ENCODE results near the gene TNNC1. TPM values are rescaled to one million over a fixed set of nuclear protein-coding genes. Genes with fewer than 3 reads are reported as not detected.

TNNC1 gene
- total RNA-seq, 4 donors from 2014 or later, result 3.0 to 4.4 (median 3.4) TPM; not detected in 1

DNA sequence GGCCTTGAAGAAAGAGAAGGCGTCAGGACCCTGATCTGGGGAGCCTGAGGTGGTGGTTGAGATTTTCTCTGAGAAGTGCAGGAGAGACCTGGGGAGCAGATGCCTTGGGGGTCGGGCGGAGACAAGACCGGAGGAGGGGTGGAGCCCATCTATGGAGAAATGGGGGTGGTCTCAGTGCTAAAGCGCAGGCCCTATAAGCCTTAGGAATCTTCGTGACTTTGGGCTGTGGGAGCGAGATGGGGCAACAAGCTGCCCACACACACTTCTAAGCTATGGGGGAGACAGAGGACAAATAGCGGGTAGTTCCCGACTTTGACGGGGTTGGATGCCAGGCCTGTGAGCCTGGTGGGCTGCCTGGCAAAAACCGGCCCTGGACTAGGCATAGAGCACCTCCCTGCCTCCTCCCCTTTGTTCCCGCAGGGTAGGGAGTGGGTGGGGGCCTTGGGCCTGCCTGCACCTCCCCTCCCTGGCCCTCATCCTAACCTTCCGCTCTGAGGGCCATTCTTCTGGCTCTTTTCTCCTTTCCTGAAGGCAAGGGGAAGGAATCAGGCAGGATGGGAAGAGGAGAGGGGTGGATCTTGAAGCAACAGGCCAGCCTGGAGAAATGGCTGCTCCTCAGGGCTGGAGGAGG lies 2.4 kb upstream of the TNNC1 start:
- intact Hi-C loops (cut with DNase I; ENCODE audit: low total_unique reads), result no loop called here
- Histone ChIP-seq H3K36me3 (no peaks in the 10 kb centered on the region), H3K4me3 (peak overlapping the region; percentile 89 to 97), H3K9me3 (no peaks in the 10 kb centered on the region), H3K27me3 (no peaks in the 10 kb centered on the region), H3K27ac (peak overlapping the region; percentile 90 to 95), H3K4me1 (peaks cover 0 to 7% of the 10 kb centered on the region in 2 donors)
- no peak for TF ChIP-seq POLR2A (IDR thresholded peaks at IDR 0.05)
- TF ChIP-seq, protein P1, sequence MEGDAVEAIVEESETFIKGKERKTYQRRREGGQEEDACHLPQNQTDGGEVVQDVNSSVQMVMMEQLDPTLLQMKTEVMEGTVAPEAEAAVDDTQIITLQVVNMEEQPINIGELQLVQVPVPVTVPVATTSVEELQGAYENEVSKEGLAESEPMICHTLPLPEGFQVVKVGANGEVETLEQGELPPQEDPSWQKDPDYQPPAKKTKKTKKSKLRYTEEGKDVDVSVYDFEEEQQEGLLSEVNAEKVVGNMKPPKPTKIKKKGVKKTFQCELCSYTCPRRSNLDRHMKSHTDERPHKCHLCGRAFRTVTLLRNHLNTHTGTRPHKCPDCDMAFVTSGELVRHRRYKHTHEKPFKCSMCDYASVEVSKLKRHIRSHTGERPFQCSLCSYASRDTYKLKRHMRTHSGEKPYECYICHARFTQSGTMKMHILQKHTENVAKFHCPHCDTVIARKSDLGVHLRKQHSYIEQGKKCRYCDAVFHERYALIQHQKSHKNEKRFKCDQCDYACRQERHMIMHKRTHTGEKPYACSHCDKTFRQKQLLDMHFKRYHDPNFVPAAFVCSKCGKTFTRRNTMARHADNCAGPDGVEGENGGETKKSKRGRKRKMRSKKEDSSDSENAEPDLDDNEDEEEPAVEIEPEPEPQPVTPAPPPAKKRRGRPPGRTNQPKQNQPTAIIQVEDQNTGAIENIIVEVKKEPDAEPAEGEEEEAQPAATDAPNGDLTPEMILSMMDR (IDR thresholded peaks at IDR 0.05), result no peak
- DNase-seq, result peak in 1 of 2 donors; percentile 51

DNA sequence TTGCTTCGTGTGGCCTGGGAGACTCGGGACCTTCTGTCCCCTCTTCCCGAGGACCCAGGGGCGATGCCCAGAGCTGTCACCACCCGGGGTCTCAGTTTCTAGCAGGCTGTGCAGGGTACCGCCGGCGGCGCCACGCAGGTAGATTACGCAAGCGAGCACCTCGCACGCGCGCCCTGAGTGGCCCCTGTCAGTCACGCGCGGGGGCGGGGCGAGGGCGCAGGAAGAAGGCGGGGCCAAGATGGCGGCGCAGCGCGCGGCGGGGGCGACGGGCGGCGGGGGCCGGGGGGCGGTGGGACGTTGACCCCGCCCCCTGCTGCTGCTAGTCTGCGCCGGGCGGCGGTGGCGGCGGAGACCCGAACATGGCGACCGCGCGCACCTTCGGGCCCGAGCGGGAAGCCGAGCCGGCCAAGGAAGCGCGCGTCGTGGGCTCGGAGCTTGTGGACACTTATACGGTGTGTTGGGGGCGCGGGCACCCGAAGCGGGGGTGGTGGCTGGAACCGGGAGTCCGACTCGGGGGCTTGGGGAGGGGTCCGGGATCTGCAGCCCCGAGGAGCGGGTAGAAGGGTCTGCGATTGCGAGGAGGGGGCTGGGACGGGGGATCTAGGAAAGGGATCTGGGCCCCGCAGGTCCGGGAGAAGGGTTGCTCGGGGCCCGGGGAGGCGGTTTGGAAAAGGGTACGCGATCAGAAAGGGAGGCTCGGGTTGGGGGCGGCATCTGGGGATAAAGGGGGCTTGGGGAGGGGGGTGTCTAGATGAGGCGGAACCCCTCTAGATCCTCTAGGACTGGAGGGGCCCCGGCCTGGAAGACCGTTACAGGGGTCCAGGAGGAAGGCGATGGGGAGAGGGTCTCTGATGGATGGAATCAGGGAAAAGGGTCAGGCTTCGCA lies 1.7 kb upstream of the TNNC1 start, which contains the start of gene NISCH:
TSS of gene NISCH (plus strand) at position 322 of the 886 bp plus-strand sequence. CDS start at position 360, 38 bp downstream.
- Histone ChIP-seq H3K36me3 (no peaks in the 10 kb centered on the region), H3K4me3 (peak within 1 kb of the TSS; percentile 89 to 97), H3K4me1 (peaks cover 0 to 7% of the 10 kb centered on the region in 2 donors), H3K27ac (peak within 1 kb of the TSS; percentile 90 to 95), H3K27me3 (no peaks in the 10 kb centered on the region), H3K9me3 (no peaks in the 10 kb centered on the region)
- peak; percentile 18 to 63 for TF ChIP-seq POLR2A (IDR thresholded peaks at IDR 0.05)
- TF ChIP-seq, protein P1 (IDR thresholded peaks at IDR 0.05), result no peak
- intact Hi-C loops (cut with DNase I; ENCODE audit: low total_unique reads), result no loop called here
- DNase-seq, result peak; percentile 83 to 90

DNA sequence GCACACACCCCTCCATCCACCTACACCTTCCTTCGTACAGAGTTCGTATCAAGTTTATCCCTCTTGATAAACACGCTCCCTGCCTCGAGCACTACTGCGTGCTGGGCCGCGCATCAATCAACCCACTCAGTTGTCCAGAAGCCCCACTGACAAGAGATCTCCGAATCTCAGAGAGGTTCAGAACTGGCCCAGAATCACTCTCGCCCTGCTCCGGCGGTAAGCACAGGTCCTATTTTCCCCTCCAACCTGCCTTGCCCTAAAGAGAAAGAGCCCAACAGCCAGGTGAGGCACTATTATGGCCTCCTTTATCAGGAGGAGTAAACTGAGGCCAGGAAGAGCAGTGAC lies 1.1 kb upstream of the TNNC1 start:
- Histone ChIP-seq H3K27ac (peak overlapping the region; percentile 90 to 95), H3K27me3 (no peaks in the 10 kb centered on the region), H3K4me3 (peak overlapping the region; percentile 89 to 97), H3K9me3 (no peaks in the 10 kb centered on the region), H3K4me1 (peaks cover 0 to 7% of the 10 kb centered on the region in 2 donors), H3K36me3 (no peaks in the 10 kb centered on the region)
- no peak for DNase-seq
- TF ChIP-seq, protein P1 (IDR thresholded peaks at IDR 0.05), result no peak
- no peak for TF ChIP-seq POLR2A (IDR thresholded peaks at IDR 0.05)
- intact Hi-C loops (cut with DNase I; ENCODE audit: low total_unique reads), result no loop called here

DNA sequence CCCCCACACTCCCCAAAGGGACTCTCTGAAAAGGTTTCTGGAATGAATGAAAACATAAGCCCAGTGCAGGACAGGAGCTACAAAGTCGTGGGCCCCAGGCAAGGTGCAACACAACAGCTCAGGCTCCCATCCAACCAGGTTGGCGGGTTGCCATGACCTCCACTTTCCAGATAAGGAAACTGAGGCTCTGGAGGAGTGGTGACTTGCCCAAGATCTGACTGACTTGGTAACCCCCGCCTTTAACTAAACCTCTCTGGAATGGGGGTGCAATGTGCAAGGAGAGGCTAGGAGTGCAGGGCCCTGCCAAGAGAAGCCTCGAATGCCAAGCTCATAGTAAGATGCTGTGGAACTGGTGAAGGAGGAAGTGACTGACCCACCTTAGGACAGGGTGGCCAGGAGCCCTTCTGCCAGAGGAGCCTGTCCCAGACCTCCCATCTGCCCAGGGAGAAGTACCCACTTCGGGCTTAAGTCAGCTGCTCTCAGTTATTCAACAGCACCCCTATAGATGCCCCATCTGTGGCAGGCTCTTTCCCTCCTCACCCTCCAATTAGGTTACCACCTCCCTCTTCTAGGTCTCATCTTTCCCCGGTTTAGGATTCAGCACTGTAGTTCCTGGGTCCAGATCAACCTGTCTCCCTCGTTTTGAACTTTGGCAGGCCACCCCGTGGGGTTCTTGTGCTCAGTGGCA lies 553 bp upstream of the TNNC1 start:
- Histone ChIP-seq H3K36me3 (no peaks in the 10 kb centered on the region), H3K27ac (peak overlapping the region; percentile 90 to 95), H3K9me3 (no peaks in the 10 kb centered on the region), H3K4me3 (peak overlapping the region; percentile 89 to 97), H3K27me3 (no peaks in the 10 kb centered on the region), H3K4me1 (peaks cover 0 to 7% of the 10 kb centered on the region in 2 donors)
- TF ChIP-seq, protein P1 (IDR thresholded peaks at IDR 0.05), result no peak
- TF ChIP-seq POLR2A (IDR thresholded peaks at IDR 0.05), result no peak
- DNase-seq, result no peak
- intact Hi-C loops (cut with DNase I; ENCODE audit: low total_unique reads), result no loop called here

Data from uterus (tissue), 4 donors.